Measurements from ENCODE around the gene MXRA7.
"Not testable (repeated sequence)": the region's sequence is repeated elsewhere in the genome, so short reads cannot be mapped to it uniquely, and the experiment has no call there.

The MXRA7 gene

DNA sequence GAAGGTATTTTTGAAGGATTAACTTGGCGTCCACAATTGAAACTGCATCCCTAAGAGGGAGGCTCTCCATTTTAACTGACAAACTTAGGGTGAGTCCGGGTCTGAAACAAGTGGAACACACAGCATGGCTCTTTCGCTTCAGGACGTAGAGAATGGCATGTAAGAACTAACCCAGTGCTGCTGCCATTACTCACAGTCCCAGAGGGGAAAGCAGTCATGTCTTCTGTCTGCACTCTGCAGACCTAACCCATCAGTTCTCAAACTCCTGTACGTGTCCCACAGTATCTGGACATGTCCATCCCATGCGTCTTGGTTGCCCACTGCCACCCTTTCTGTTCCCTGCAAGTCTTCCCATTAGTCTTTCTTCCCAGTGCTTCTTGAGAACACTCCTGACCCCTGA is 67.8 kb downstream of the MXRA7 start:
- no peak overlapping the region for H3K4me3 ChIP-seq (ENCODE audit: low read depth, low read length)
- TF ChIP-seq, protein P1, sequence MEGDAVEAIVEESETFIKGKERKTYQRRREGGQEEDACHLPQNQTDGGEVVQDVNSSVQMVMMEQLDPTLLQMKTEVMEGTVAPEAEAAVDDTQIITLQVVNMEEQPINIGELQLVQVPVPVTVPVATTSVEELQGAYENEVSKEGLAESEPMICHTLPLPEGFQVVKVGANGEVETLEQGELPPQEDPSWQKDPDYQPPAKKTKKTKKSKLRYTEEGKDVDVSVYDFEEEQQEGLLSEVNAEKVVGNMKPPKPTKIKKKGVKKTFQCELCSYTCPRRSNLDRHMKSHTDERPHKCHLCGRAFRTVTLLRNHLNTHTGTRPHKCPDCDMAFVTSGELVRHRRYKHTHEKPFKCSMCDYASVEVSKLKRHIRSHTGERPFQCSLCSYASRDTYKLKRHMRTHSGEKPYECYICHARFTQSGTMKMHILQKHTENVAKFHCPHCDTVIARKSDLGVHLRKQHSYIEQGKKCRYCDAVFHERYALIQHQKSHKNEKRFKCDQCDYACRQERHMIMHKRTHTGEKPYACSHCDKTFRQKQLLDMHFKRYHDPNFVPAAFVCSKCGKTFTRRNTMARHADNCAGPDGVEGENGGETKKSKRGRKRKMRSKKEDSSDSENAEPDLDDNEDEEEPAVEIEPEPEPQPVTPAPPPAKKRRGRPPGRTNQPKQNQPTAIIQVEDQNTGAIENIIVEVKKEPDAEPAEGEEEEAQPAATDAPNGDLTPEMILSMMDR (IDR thresholded peaks at IDR 0.05; ENCODE audit: low read depth, low read length), result no peak

DNA sequence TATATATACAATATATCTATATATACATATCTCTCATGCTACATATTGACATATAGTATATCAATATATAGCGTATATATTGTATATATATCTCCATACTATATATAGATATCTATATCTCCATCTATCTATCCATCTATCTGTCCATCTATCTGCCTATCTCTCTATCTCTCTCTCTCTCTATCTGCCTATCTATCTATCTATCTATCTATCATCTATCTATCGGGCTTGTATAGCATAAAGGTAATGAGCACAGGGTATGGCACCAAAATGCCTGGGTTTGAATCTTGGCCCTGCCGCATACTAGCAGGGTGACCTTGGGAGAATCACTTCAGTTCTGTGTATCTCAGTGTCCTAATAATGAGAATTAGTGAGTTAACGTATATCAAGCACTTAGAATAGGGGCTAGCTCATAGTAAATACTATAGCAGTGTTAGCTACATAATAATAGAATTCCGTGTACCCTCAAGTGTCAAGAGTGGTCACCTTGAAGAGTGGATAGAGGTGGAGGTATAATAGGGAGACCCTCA is 68.7 kb downstream of the MXRA7 start:
- TF ChIP-seq, protein P1 (IDR thresholded peaks at IDR 0.05; ENCODE audit: low read depth, low read length), result no peak
- H3K4me3 ChIP-seq (ENCODE audit: low read depth, low read length), result no peak overlapping the region

DNA sequence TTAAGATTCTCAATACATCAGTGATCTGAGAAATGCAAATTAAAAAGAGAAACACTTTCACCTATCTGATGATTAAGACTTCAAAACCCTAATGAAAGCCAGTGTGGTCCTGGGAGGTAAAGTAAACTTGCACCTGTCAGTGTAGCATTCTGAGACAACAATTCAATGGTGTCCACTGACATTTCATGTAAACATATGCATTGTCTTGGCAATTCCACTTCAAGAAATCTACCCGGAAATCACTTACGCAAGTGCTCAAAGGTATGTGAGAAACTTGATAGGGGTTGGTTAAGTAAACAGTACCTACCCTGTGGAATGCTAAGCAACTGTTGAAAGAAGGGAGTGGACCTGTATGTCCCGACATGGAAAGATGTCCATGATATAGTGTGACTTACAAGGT is 69.3 kb downstream of the MXRA7 start:
- TF ChIP-seq, protein P1 (IDR thresholded peaks at IDR 0.05; ENCODE audit: low read depth, low read length), result no peak
- no peak overlapping the region for H3K4me3 ChIP-seq (ENCODE audit: low read depth, low read length)

DNA sequence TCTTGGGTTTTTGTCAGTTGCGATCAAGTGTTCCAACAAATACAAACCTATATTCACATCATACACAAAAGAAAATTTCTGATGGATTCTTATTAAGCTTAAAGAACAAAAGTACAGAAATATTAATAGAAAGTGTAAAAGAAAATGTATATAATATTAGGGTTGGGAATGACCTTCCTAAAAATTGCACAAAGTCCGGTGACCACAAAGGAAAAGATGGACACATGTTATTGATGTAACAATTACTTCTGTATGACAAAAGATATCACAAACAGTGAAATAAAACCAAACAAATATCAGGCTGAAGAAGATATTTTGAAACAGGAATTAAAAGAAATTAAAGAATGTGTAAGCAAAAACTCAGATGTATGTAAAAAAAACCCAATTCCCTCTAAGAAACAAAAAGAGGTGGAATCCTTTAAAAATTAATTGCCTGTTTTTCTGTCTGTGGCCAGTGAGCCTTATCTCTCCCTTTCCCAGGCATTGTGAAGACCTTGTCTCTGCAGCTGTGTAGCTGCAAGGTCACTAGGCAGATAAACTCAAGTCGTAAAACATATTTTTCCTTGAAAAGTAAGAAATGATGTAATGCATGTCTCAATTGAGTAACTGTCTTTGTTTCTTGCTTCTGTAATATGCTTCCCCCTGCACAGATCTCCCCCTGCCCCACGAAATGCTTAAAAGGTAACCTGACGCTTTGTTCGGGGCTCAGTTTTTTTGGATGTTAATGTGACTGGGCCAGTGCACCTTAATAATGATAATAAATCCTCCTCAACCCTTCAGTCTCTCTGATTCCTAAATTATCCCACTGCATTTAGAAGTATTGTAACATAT is 70.0 kb downstream of the MXRA7 start:
- no peak overlapping the region for H3K4me3 ChIP-seq (ENCODE audit: low read depth, low read length)
- TF ChIP-seq, protein P1 (IDR thresholded peaks at IDR 0.05; ENCODE audit: low read depth, low read length), result no peak

DNA sequence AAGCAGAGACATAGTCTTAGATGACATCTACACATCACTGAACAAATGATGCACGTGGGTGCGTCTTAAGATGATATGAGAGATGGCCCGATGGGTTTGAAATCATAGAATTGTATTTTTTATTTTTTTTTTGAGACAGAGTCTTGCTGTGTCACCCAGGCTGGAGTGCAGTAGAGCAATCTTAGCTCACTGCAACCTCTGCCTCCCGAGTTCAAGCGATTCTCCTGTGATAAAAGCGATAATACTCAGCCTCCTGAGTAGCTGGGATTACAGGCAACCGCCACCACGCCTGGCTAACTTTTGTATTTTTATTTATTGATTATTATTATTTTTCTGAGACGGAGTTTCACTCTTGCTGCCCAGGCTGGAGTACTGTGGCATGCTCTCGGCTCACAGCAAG is 72.5 kb downstream of the MXRA7 start:
- TF ChIP-seq, protein P1 (IDR thresholded peaks at IDR 0.05; ENCODE audit: low read depth, low read length), result no peak
- H3K4me3 ChIP-seq (ENCODE audit: low read depth, low read length), result no peak overlapping the region

DNA sequence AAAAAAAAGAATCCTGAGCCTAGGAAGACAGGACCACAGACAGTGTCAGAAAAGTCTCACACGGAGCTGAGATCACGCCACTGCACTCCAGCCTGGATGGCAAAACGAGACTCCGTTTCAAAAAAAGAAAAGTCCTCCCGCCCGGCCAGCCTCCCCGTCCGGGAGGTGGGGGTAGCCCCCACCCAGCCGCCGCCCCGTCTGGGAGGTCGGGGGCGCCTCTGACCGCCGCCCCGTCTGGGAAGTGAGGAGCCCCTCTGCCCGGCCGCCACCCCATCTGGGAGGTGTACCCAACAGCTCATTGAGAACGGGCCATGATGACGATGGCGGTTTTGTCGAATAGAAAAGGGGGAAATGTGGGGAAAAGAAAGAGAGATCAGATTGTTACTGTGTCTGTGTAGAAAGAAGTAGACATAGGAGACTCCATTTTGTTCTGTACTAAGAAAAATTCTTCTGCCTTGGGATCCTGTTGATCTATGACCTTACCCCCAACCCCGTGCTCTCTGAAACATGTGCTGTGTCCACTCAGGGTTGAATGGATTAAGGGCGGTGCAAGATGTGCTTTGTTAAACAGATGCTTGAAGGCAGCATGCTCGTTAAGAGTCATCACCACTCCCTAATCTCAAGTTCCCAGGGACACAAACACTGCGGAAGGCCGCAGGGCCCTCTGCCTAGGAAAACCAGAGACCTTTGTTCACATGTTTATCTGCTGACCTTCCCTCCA is 74.1 kb downstream of the MXRA7 start:
- not testable (repeated sequence) for H3K4me3 ChIP-seq (ENCODE audit: low read depth, low read length)

DNA sequence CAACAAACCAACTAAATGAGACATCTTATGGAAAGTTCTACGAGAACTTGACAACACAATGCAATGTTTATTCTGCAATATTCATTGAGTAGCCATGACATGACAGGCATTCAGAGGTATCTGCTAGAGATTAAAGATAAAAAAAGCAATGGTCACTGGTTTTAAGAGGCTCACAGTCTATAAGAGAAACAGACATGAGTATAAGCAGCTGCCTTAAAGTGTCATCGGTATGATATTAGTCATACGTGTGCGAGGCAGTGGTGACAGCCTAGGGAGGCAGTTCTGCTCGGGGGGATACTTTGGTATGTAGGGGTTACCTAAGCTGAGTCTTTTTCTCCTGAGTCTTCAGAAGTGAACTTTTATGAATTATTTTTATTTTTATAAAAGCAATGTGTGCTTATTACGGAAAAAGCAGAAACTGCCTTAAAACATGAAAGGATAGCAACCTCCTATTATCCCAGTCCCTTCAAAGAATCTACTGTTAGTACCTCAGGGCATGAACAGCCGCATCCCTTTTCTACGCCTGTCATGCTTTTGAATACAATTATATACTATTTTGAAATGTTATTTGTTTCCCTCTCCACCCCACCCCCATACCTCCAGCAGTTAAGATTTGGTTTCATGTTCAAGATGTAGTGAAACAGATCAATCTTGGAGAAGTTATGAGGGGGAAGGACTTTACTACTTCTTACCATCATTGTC is 75.0 kb downstream of the MXRA7 start:
- no peak overlapping the region for H3K4me3 ChIP-seq (ENCODE audit: low read depth, low read length)
- TF ChIP-seq, protein P1 (IDR thresholded peaks at IDR 0.05; ENCODE audit: low read depth, low read length), result no peak
